Measurements from ENCODE around the gene VAPB.

Gene VAPB

DNA sequence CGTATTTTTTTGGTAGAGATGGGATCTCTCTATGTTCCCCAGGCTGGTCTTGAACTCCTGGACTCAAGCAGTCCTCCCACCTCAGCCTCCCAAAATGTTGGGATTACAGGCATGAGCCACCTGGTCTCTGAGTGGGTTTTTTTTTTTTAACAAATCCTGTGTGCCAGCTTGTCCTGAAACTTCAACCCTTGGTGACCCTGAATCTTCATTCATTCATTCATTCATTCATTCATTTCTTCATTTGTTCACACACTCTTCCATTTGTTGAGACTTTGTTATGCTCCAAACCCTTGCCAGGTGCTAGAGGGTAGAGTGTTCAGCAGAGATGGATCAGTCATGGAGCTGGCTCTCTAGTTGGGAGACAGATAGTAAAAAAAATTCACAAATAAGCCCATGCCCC lies 12.0 kb upstream of the VAPB start:
- no peak overlapping the region for H3K27ac ChIP-seq
- DNase-seq (ENCODE audit: low read depth, low spot score) = no peak

DNA sequence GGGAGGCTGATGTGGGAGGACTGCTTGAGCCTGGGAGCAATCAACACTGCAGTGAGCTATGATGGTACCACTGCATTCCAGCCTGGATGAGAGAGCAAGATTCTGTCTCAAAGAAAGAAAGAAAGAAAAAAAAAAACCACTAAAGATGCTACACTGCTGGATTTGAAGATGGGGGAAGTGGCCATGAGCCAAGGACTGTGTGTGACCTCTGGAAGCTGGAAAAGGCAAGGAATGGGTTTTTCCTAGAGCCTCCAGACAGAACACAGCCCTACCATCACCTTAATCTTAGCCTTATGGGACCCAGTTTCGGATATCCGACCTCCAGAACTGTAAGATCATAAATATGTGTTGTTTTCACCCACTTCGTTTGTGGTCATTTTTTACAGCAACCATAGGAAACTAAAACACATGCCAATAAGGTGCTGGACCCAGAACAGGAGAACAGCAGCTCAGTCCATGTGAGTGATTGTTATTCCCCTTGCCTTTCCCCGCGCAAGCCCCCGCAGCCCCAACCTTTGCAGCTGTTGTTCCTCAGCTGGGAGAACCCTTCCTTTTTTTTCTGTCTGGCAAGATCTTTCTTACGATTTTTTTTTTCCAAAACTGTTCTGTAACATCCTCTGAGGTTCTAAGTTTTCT lies 11.1 kb upstream of the VAPB start:
- no peak for DNase-seq (ENCODE audit: low read depth, low spot score)

GRCh38 chr20:58378704-58379103 lies 10.3 kb upstream of the VAPB start:
- no peak overlapping the region for H3K27ac ChIP-seq
- no peak for DNase-seq (ENCODE audit: low read depth, low spot score)

More for the DNA sequence above, 11.1 kb upstream of the VAPB start:
- no peak overlapping the region for H3K27ac ChIP-seq

DNA sequence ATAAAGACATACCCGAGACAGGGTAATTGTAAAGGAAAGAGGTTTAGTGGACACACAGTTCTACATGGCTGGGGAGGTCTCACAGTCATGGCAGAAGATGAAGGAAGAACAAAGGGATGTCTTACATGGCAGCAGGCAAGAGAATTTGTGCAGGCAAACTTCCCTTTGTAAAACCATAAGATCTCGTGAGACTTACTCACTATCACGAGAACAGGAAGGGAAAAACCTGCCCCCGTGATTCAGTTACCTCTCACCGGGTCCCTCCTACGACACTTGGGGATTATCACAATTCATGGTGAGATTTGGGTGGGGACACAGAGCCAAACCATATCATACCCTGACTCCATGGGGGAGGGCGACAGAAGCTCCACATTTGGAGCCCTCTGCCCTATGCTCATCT lies 7.4 kb upstream of the VAPB start:
- H3K27ac ChIP-seq = no peak overlapping the region
- DNase-seq (ENCODE audit: low read depth, low spot score) = no peak

- no peak for DNase-seq (ENCODE audit: low read depth, low spot score)
- no peak overlapping the region for H3K27ac ChIP-seq
Measured at GRCh38 chr20:58382096-58382495, 6.9 kb upstream of the VAPB start.

DNA sequence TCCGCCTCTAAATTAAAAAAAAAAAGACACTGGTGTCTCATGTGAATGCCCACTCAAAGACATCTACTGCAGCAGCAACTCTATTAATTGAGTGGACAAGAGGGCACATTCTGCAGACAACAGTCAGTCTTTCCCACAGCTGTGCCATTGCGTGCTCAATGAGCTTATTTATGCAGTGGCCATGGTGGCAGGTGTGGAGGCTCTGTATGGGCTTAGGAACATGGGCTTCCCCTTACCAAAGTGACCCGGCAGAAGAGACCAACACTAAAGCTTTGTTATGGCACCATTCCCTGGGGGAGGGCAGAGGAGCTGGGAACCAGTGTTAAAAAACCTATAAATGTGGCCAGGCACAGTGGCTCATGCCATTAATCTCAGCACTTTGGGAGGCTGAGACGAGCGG lies 4.2 kb upstream of the VAPB start:
- no peak overlapping the region for H3K27ac ChIP-seq
- DNase-seq (ENCODE audit: low read depth, low spot score) = no peak

DNA sequence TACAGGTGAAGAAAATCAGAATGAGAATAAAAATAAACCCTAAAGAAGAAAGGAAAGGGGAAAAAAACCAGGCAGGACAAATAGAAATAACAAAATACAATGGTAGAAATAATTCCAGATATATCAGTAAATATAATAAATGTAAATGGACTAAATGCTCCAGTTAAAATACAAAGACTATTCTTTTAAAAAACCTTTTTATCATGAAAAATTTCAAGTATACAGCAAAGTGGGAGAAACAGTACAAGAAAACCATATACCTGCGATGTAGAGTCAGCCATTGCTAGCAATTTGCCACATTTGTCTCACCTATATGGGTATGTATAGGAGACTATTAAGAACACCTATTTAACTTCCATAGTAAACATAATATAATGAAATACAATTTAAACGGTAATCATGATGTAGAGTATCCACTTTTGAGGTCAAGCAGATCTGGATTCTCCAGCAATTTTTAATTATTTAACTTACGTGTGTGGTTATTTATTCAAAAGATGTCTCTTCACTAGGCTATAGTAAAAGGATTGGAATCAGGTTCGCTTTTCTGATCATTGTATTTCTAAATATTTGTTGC lies 914 bp upstream of the VAPB start:
- no peak for DNase-seq (ENCODE audit: low read depth, low spot score)
- no peak overlapping the region for H3K27ac ChIP-seq

GRCh38 chr20:58389324-58389967 lies 417 bp downstream of the VAPB start:
- H3K27ac ChIP-seq = peak overlapping the region; percentile 69
- no peak for DNase-seq (ENCODE audit: low read depth, low spot score)

GRCh38 chr20:58389968-58390658 lies 1.1 kb downstream of the VAPB start:
- no peak for DNase-seq (ENCODE audit: low read depth, low spot score)
- H3K27ac ChIP-seq = peak overlapping the region; percentile 69

DNA sequence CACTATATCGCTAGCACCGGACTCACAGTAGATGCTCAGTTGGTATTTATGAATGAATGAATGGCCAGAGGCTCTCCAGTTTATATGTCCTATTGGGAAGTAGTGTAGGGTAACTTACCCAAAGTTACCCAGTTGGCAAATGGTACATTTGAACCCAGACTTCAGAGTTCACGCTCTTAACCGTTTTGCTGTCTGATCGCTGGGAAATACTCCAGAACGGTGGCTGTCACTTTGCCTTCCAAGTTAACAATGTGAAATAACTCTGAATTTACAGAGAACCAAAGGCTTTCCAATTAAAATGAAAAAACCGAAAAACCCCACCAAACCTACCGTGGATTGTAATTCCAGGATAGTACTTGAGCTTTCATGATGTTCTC lies 1.6 kb downstream of the VAPB start:
- no peak overlapping the region for H3K27ac ChIP-seq
- no peak for DNase-seq (ENCODE audit: low read depth, low spot score)

- H3K27ac ChIP-seq = no peak overlapping the region
- no peak for DNase-seq (ENCODE audit: low read depth, low spot score)
Measured at GRCh38 chr20:58392286-58392685, 3.3 kb downstream of the VAPB start.

- H3K27ac ChIP-seq = no peak overlapping the region
- DNase-seq (ENCODE audit: low read depth, low spot score) = no peak
Measured at GRCh38 chr20:58393299-58393698, 4.3 kb downstream of the VAPB start.

GRCh38 chr20:58394801-58395200 lies 5.8 kb downstream of the VAPB start:
- H3K27ac ChIP-seq = no peak overlapping the region
- DNase-seq (ENCODE audit: low read depth, low spot score) = no peak

DNA sequence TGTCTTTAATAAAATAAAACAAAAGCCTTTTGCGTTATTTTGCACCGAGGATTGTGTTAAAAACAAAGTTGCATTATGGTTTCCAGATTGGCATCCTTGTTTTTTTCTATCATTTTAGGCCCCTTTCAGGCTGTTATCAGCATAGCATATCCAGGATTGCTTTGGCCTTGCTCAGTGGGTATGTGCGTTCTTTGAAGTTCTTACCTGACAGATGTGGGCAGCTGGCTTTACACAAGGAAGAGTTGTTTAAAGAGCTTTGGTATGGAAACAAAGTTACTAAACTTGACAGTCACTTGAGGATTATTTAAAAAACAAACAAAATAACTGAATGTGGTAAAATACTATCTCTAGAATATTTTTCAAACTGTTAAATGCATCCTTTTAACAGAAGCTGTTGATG lies 6.6 kb downstream of the VAPB start:
- H3K27ac ChIP-seq = no peak overlapping the region
- no peak for DNase-seq (ENCODE audit: low read depth, low spot score)

DNA sequence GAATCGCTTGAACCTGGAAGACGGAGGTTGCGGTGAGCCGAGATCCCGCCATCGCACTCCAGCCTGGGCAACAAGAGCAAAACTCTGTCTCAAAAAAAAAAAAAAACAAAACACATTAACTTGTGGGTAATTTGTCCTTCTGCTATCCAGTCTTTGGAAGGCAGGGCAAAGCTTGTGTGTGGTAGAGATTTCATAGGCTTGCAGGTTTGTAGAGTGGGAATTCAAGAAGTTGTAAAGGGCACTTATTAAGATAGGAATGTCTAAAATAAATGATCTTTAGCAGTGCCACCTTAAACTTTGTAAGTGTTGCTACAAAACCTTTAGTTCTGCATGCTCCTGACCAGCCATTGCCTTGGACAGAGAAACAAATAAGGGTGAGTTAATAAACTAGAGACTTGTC lies 8.4 kb downstream of the VAPB start:
- DNase-seq (ENCODE audit: low read depth, low spot score) = no peak
- H3K27ac ChIP-seq = no peak overlapping the region

- H3K27ac ChIP-seq = no peak overlapping the region
- no peak for DNase-seq (ENCODE audit: low read depth, low spot score)
Measured at GRCh38 chr20:58398254-58398653, 9.2 kb downstream of the VAPB start.

DNA sequence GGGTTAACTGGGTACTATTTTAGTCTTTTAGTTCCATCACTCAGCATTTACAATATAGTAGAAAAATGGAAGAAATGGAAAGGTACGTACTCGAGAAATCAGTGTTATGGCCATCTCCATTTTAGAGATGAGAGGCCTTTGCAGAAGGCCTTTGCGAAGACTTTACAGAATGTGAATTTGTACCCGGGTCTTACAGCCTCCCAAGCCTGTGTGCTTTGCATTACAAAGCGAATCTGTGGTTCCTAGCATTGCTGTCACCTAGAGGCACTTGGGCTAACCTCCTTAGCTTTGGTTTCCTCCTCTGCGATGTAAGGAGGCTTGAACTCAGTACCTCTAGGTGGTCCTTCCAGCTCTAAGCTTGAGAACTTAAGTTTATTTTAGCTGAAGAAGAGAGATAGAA lies 10.9 kb downstream of the VAPB start:
- DNase-seq (ENCODE audit: low read depth, low spot score) = no peak
- H3K27ac ChIP-seq = no peak overlapping the region

DNA sequence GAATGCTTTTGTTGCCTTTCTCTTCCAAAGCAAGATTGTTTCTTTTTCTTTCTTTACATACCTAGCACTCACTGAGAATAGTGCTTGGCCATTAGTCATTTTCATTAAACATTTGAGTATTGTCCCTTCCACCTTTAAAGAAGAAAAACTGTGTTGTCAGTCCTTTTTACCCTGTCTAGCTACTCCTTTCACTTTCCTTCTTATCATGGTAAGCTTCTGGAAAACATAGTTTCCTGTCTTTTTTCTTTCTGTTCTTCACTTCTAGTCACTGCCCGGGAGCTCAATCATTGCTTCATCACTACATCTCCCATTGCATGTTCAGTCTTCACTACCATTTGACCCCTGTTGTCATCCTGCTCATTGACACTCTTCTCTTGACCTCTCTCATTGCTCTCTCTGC lies 12.1 kb downstream of the VAPB start:
- no peak for DNase-seq (ENCODE audit: low read depth, low spot score)
- H3K27ac ChIP-seq = no peak overlapping the region

DNA sequence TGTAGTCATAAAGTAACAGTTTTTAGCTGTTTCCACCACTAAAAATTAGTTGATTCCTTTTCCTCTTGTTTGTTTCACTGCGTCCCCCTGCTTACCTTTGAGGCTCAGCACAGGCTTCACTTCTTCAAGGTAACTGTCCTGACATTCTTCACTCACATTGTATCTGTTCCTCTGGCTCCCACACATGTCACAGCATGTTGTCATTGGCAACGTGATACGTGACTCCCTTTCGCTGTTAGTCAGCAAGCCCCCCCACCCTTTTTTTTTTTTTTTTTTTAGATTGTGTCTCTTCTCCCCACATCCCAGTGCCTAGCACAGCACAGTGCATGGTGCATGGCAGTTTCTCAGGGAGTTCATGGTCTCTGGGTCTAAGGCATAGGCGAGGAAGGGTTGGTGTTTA lies 13.3 kb downstream of the VAPB start:
- H3K27ac ChIP-seq = no peak overlapping the region
- DNase-seq (ENCODE audit: low read depth, low spot score) = peak; percentile 6

DNA sequence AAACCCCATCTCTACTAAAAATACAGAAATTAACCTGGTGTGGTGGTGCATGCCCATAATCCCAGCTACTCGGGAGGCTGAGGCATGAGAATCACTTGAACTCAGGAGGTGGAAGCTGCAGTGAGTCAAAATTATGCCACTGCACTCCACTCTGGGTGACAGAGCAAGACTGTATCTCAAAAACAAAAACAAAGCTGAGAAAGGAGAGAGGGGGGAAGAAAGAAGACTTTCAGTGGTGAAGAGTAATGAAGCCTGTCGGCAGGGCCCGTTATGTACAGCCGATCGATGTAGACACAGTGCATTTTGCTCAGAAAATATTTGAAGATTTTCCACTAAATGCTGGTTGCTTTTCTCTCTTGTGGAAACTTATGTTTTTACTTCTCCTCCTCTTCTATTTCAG lies 13.8 kb downstream of the VAPB start:
- no peak for DNase-seq (ENCODE audit: low read depth, low spot score)
- no peak overlapping the region for H3K27ac ChIP-seq

DNA sequence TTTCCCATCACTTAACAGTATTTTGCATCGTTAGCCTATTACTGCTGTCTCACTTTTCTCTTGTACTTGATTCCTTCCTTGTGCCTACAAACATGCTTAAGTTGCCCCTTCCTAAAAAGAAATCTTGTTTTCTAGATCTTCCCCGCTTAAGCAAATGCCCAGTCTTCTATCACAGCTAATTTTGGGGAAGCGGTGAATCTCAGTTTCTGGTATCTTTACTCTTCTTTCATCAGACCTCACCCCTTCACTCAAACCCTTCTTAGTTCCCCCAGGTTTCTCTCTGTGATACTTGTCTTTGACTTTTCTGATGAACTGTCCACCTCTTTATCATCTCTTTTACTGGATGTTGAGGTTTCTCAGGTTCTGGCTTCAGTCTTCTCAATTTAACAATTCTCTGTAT lies 14.2 kb downstream of the VAPB start:
- no peak overlapping the region for H3K27ac ChIP-seq
- DNase-seq (ENCODE audit: low read depth, low spot score) = no peak
